ENCODE data around the gene LAMB1. TPM values are rescaled to one million over a fixed set of nuclear protein-coding genes. Genes with fewer than 3 reads are reported as not detected.

Gene LAMB1
- 60.5 and 146 TPM in 2 replicates for total RNA-seq

GRCh38 chr7:108002726-108003598 lies at the start of gene LAMB1:
Gene LAMB1 (minus strand): TSS chr7:108003161. CDS start chr7:108002885, 276 bp downstream.

GRCh38 chr7:107890962-107891635 lies 111.9 kb downstream of the LAMB1 start, which contains the start of gene DLD:
Gene DLD (plus strand): TSS chr7:107891183. CDS start chr7:107891251, 68 bp downstream.

Other genes with a start within 250 kb of the LAMB1 start
- not detected in 2 replicates for gene SLC26A3, start 199.9 kb downstream of the LAMB1 start, total RNA-seq
- 38.2 and 46.0 TPM in 2 replicates for gene DLD, start 112.0 kb downstream of the LAMB1 start, total RNA-seq
- under 0.01 TPM in 1 of 2 replicates, not detected in the other for gene LAMB4, start 127.2 kb upstream of the LAMB1 start, total RNA-seq

Measured in tracheal epithelial cell (primary cell).